OCI-LY7 (cell line): ENCODE measurements around the gene DNAAF2. TPM values are rescaled to one million over a fixed set of nuclear protein-coding genes. Genes with fewer than 3 reads are reported as not detected.
A peak's percentile ranks its signal among the peaks of the same experiment; 100 is the strongest.

Experiments
- BruUV-seq: library from RNA; stranded (reverse); fragments of 400-500 nt; replicated peaks from 2 replicates; lab custom pipeline; 2021; lab: Mats Ljungman, UMichigan
- CTCF ChIA-PET: fragments of 300-600 bp; sonication (Branson Sonifier 250); formaldehyde crosslinking; loops from one replicate; lab custom pipeline; 2022; ENCODE audit warnings: antibody characterized with exemption; ENCODE audit not compliant: unreplicated experiment; lab: Charles Lee
- POLR2A ChIA-PET: fragments of 300-600 bp; sonication (Branson Sonifier 250); formaldehyde crosslinking; loops from one replicate; lab custom pipeline; 2022; ENCODE audit warnings: antibody characterized with exemption; lab: Charles Lee
- DNase-seq: peaks from one replicate; pipeline ENCODE4 v3.0.0-alpha.2; 2015; ENCODE audit warnings: low spot score
- H2AFZ ChIP-seq: fragments of 200-600 bp; sonication (generic), shearing (Covaris generic); 2 replicates; pipeline ENCODE4 v1.6.1; 2014; ENCODE audit warnings: mild to moderate bottlenecking, antibody characterized with exemption, low read length, moderate library complexity
- H3K27ac ChIP-seq: fragments of 200-600 bp; sonication (generic); 2 replicates; pipeline ENCODE4 v1.5.1; 2014; ENCODE audit warnings: mixed run types, low read depth, mild to moderate bottlenecking, moderate library complexity, low read length, inconsistent platforms; ENCODE audit not compliant: poor library complexity, severe bottlenecking
- H3K36me3 ChIP-seq: fragments of 200-600 bp; sonication (generic); 2 replicates; pipeline ENCODE4 v1.6.1; 2014; ENCODE audit warnings: mild to moderate bottlenecking, antibody characterized with exemption, low read length, moderate library complexity, mixed read lengths; ENCODE audit not compliant: insufficient read depth
- H3K4me1 ChIP-seq: fragments of 200-600 bp; sonication (generic); 2 replicates; pipeline ENCODE4 v1.5.1; 2014; ENCODE audit warnings: mild to moderate bottlenecking, low read length; ENCODE audit not compliant: insufficient read depth, poor library complexity, severe bottlenecking
- H3K4me2 ChIP-seq: fragments of 200-600 bp; sonication (generic); 2 replicates; pipeline ENCODE4 v1.6.1; 2014; ENCODE audit warnings: mild to moderate bottlenecking, low read length
- H3K4me3 ChIP-seq: fragments of 200-600 bp; sonication (generic); 2 replicates; pipeline ENCODE4 v1.5.1; 2014; ENCODE audit warnings: mild to moderate bottlenecking, low read depth, low read length; ENCODE audit not compliant: poor library complexity, severe bottlenecking
- H3K79me2 ChIP-seq: fragments of 200-600 bp; sonication (generic); 2 replicates; pipeline ENCODE4 v1.6.1; 2016; ENCODE audit warnings: low read depth, mild to moderate bottlenecking, low read length, moderate library complexity, mixed read lengths; ENCODE audit not compliant: insufficient read depth
- H3K9me2 ChIP-seq: fragments of 200-600 bp; sonication (generic); 2 replicates; pipeline ENCODE4 v1.6.1; 2016; ENCODE audit warnings: mild to moderate bottlenecking, low read length, mixed read lengths; ENCODE audit not compliant: insufficient read depth
- H3K9me3 ChIP-seq: fragments of 200-600 bp; sonication (generic); 2 replicates; pipeline ENCODE4 v1.6.1; 2014; ENCODE audit warnings: mild to moderate bottlenecking, mixed run types, low read length, mixed read lengths
- H4K20me1 ChIP-seq: fragments of 200-600 bp; sonication (generic); 2 replicates; pipeline ENCODE4 v1.6.1; 2014; ENCODE audit warnings: mild to moderate bottlenecking, antibody characterized with exemption, low read length, moderate library complexity, mixed read lengths; ENCODE audit not compliant: insufficient read depth
- EZH2phosphoT487 ChIP-seq: fragments of 200-600 bp; sonication (generic); IDR thresholded peaks from 2 replicates; pipeline ENCODE4 v1.6.1; 2018; ENCODE audit warnings: low read depth, borderline replicate concordance, mild to moderate bottlenecking, mixed run types, antibody characterized with exemption, low read length, moderate library complexity, mixed read lengths
- intact Hi-C: fragments of 100-400 bp; cut with micrococcal nuclease; formaldehyde crosslinking; loops from one replicate; pipeline ENCODE4 v1.10.0; 2022; ENCODE audit not compliant: unreplicated experiment
- total RNA-seq, 2 experiments: library from RNA; depleted of rRNA in 1 of 2; stranded (reverse); fragments of >200 nt in 1 of 2; shearing (Covaris generic) in 1 of 2; gene quantifications; 2 replicates each; pipeline ENCODE4 v1.2.3, GENCODE V29; 2014 to 2022
- TF ChIP-seq, protein P1 (sequence below): fragments of 200-600 bp; sonication (generic); conservative IDR thresholded peaks from 2 replicates; pipeline ENCODE4 v1.5.1; 2014; ENCODE audit warnings: mild to moderate bottlenecking, antibody characterized with exemption, low read length, moderate library complexity, mixed read lengths

The DNAAF2 gene
- total RNA-seq, 2 experiments from 2014 or later, result 9.7 to 14.7 TPM

GRCh38 chr14:49612251-49612650 is 22.8 kb downstream of the DNAAF2 start:
- Histone ChIP-seq H3K27ac (no peak overlapping the region), H3K4me2 (no peak overlapping the region), H2AFZ (no peak overlapping the region), H3K36me3 (peaks cover 94% of the 10 kb centered on the region), H3K4me1 (peaks cover 5% of the 10 kb centered on the region), H3K4me3 (no peak overlapping the region), H3K79me2 (peaks cover 71% of the 10 kb centered on the region; the same call in 1 of the 2 replicates), H3K9me2 (no peaks in the 10 kb centered on the region), H4K20me1 (peaks cover 5% of the 10 kb centered on the region; the same call in 1 of the 2 replicates), H3K9me3 (no peaks in the 10 kb centered on the region)
- DNase-seq, result no peak
- CTCF ChIA-PET, result no interaction called here
- BruUV-seq, result no TSS peak
- POLR2A ChIA-PET, result interaction anchor here (0.6 to 1.5 kb wide), 5 partner anchors 11 to 254 kb away, joined by 3 to 8 read pairs (median 3); partner anchors contain the start of gene LRR1
- intact Hi-C loops, result no loop called here
- TF ChIP-seq EZH2phosphoT487, result no peak
- TF ChIP-seq, protein P1, sequence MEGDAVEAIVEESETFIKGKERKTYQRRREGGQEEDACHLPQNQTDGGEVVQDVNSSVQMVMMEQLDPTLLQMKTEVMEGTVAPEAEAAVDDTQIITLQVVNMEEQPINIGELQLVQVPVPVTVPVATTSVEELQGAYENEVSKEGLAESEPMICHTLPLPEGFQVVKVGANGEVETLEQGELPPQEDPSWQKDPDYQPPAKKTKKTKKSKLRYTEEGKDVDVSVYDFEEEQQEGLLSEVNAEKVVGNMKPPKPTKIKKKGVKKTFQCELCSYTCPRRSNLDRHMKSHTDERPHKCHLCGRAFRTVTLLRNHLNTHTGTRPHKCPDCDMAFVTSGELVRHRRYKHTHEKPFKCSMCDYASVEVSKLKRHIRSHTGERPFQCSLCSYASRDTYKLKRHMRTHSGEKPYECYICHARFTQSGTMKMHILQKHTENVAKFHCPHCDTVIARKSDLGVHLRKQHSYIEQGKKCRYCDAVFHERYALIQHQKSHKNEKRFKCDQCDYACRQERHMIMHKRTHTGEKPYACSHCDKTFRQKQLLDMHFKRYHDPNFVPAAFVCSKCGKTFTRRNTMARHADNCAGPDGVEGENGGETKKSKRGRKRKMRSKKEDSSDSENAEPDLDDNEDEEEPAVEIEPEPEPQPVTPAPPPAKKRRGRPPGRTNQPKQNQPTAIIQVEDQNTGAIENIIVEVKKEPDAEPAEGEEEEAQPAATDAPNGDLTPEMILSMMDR, result no peak

- peaks cover 97% of the 10 kb centered on the region for H3K36me3 ChIP-seq
- no peak overlapping the region for H3K4me3 ChIP-seq
- no peak overlapping the region for H2AFZ ChIP-seq
- no peaks in the 10 kb centered on the region for H3K9me2 ChIP-seq
- ChIA-PET POLR2A (interaction anchor here (0.8 to 1.0 kb wide), 2 partner anchors 8 to 13 kb away, joined by 3 read pairs; partner anchors contain the start of genes MGAT2 and RPL36AL), CTCF (no interaction called here)
- intact Hi-C loops, result no loop called here
- peaks cover 71% of the 10 kb centered on the region; the same call in 1 of the 2 replicates for H3K79me2 ChIP-seq
- TSS peak; percentile 26 for BruUV-seq
- TF ChIP-seq, protein P1, result no peak
- no peak for TF ChIP-seq EZH2phosphoT487
- H3K4me2 ChIP-seq, result no peak overlapping the region
- H3K27ac ChIP-seq, result no peak overlapping the region
- no peaks in the 10 kb centered on the region for H4K20me1 ChIP-seq
- H3K4me1 ChIP-seq, result no peaks in the 10 kb centered on the region
- no peak for DNase-seq
- no peaks in the 10 kb centered on the region for H3K9me3 ChIP-seq
Observed at GRCh38 chr14:49607583-49607982, 27.5 kb downstream of the DNAAF2 start.
